GM19463 (cell line): ENCODE data around the gene WNK1.
"Not testable (repeated sequence)": the region's sequence is repeated elsewhere in the genome, so short reads cannot be mapped to it uniquely, and the experiment has no call there.

Experiments
- ATAC-seq: cut with Tn5 transposase; IDR thresholded peaks from one replicate; pipeline ENCODE4 v1.9.1; 2021; ENCODE audit warnings: mild to moderate bottlenecking, moderate library complexity; ENCODE audit not compliant: unreplicated experiment

Gene WNK1

GRCh38 chr12:740921-741320 lies 11.5 kb upstream of the WNK1 start:
- ATAC-seq: no peak

DNA sequence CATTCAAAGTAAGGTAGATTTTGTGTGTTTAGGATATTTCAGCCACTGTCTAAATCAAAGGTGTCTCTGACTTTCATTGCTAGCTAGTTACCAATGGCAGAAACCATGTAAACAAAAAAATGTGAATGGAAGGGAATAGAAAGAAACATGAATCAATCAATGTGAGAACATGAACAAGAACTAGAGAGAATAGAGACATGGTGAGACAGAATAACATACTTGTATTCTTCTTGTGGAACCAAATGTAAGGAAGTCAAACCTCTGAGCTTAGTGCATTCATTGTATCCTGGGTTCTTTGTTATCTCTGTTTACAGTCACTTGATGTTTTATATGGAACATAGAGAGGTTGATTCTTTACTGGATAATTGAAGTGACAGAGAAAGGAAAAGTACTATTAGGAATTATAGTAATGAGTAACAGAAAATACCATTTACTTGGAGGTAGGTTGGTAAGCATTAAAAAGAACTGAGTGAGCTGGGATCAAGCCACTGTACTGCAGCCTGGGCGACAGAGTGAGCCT lies 2.6 kb upstream of the WNK1 start:
- no peak for ATAC-seq

- no peak for ATAC-seq
Observed at GRCh38 chr12:750366-751191, 1.8 kb upstream of the WNK1 start.

GRCh38 chr12:751192-751998 lies 984 bp upstream of the WNK1 start:
- peak; percentile 51 for ATAC-seq

DNA sequence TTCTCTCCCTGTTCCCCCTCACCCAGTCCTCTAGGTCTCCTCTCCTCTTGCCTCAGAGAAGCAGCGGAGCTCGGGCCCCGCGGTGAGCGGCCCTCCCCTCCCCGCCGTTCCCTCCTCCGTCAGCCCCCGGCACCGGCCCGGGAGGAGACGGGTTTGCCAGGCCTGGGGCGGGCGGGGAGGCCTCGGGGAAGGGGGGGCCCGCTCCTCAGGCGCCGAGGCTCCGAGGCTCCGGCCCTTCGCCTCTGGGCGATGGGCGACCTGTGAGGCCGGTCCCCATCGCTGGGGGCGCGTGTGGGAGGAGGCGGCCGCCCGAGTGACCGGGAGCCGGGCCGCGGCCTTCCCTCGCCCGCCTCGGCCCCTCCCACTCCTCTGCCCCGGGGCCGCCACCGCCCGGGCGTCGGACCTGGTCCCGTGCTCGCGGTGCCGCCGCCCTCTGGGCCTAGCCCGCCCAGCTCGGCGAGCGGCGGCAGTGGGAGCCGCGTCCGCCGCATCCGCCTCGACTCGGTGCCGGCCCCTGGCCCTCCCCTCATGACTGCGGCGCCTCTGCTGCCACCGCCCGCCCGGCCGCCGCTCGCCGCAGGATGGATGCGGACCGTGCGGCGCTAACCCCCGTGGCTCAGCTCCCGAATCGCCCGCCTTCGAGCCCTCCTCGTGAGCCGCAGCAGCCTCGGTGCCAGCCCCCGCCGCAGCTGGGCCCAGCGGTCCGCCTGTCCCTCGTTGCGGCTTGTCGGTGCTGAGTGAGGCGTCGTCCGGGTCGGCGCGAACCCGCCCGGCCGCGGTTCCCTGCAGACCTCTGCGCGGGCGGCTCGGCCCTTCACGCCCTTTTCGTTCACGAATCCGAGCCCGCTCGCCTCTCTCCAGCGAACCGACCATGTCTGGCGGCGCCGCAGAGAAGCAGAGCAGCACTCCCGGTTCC lies 574 bp downstream of the WNK1 start:
- ATAC-seq: peak; percentile 25

GRCh38 chr12:753611-754472 lies 1.5 kb downstream of the WNK1 start:
- no peak for ATAC-seq

DNA sequence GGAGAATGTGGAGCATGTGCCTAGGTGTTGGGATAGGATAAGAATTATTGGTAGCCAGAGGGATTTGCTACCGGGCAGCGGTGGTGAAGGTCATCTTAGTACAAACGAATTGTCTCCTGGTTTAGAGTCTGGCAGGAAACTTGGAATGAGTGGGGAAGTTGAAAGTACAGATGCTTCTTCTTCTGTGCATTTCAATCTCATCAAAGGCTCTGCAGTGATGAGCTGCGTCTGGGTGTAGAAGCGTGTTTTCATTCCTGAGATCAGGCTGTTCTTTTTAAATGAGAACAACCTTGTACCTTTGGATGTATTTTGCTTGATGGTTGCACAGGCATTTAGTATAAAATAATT lies 2.1 kb downstream of the WNK1 start:
- no peak for ATAC-seq

- ATAC-seq: no peak
Observed at GRCh38 chr12:754851-755562, 2.6 kb downstream of the WNK1 start.

DNA sequence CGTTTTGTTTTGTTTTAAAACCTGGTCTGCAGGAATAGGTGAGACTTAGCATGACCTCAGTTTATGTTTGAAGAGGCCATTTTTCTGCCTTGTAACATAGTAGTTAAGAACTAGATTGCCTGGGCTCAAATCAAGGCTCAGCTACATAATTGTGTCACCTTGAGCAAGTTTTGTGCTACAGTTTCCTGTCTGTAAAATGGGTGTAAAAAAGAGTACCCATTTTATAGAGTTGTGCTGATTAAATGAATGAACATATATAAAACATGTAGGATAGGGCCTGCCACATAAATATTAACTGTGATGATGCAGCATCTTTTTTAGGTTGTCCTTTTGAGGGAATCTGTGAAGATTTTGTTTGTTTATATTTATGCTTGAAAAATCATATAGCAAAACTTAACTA lies 7.2 kb downstream of the WNK1 start:
- ATAC-seq: no peak

- no peak for ATAC-seq
Observed at GRCh38 chr12:761256-761655, 8.9 kb downstream of the WNK1 start.

DNA sequence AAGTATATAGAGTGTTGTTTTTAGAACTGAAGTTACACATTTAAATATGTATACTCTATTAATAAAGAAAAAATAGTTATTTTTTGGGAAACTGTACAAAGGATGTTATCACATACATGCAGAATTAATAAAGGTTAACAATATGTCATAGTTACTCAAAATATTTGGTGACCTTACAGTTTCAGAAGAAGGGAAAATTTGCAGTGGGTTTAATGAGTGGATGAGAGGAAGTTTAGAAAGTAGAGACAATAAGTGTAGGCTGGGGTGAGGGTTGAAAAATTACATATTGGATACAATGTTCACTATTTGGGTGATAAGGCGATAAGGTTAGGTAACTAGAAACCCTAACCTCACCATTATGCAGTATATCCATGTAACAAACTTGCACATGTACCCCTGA lies 13.5 kb downstream of the WNK1 start:
- no peak for ATAC-seq

- ATAC-seq: no peak
Observed at GRCh38 chr12:768434-768833, 16.1 kb downstream of the WNK1 start.

DNA sequence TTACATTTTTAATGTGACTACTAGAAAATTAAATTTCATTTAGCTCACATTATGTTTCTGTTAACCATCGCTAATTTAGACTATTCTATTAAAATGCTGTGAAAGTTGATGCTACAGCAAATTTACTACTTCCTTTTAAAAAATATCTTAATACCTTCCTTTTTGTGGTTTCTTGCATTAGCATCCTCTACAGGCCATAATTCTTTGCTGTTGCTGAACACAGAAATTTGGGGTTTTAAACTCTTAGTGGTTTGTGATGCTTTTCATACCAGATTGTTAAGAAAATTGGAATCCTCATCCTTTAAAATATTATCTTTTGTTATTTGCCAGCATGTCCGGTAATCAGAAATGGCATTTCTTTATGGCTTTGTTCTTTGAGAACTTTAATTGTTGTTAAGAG lies 18.1 kb downstream of the WNK1 start:
- ATAC-seq: no peak

DNA sequence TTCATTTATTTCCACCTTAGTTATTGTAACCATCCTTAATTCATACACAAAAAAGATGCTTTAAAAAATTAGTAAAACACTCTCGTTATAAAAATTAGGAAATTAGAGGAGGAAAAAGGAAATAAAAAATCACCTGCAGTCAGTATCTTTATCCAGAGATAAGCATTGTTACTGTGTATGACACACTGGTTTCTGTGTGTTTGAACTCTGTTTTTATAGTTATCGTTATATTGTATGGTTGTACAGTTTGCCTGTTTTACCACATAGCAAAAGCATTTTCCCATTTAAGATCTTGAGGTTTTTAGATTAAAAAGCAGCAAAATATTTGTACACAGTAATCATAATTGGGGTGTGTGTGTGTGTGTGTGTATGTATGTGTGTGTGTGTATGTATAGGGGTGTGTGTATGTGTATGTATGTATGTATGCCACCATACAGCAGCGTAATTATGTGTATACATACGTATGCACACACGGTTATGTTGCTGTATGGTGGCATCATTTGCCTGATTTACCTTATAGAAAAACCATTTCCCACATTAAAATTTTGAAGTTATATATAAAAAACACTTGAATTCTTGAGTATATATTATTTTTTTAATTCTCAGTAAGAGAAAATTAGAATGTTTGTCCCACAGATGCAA lies 19.8 kb downstream of the WNK1 start:
- ATAC-seq: no peak

DNA sequence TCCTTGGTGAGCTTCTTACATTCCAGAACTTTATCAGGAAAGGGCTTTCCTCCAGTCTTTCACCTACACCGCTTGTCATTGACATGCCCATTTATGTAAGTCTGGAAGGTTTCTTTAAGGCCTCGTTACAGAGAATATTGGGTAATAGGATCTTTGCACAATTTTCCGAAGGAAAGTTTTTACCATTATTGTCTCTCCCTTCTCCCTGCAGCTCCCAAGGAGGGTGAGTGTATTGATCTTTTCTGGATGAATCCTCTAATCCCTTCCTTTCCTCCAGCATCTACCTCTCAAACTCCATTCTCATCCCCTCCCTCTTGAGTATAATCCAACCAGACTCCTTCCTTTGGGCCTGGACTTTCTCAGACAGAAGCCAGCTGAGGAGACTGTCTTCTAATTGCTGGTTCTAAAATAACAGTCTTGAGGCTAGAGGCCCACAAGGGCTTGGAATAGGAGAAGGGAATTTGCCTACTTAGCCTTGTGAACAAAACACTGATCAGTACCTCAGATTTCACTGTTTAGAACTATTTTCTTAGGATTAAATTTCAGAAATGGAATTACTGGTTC lies 21.8 kb downstream of the WNK1 start:
- no peak for ATAC-seq

- ATAC-seq: not testable (repeated sequence)
Observed at GRCh38 chr12:775973-776771, 23.8 kb downstream of the WNK1 start.

DNA sequence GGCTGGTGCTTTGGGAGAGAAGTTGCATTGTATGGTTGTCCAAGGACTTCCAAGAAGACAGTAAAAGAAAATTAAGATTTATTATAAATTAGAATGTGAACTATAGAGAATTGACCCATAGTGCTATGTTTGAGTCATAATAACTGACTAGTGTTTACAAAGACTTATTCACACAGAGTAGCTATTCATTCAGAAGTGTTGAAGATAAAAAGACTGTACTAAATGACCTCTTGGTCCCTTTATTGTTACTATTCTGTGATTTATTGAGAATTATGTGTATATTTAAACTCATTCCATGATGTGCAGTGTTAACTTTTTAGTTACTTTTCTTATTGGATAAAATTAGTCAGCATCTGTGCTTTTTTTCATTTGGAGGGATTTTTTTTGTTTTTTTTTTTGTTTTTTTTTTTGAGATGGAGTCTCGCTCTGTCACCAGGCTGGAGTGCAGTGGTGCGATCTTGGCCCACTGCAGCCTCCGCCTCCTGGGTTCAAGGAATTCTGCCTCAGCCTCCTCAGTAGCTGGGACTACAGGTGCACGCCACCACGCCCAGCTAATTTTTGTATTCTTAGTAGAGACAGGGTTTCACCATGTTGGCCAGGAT lies 24.5 kb downstream of the WNK1 start:
- ATAC-seq: not testable (repeated sequence)
